SK-N-SH (cell line): ENCODE results near the gene ODAD2. TPM values are rescaled to one million over a fixed set of nuclear protein-coding genes. Genes with fewer than 3 reads are reported as not detected.

Experiments
- CTCF ChIA-PET: fragments of 300-600, 350-600 bp; formaldehyde crosslinking; extraction: SDS; loops from one replicate; lab custom pipeline; 2021; lab: Yijun Ruan, JAX
- POLR2A ChIA-PET: fragments of 350-600 bp; sonication (Branson Sonifier 250); formaldehyde crosslinking; extraction: SDS; loops from one replicate; lab custom pipeline; 2020; ENCODE audit warnings: antibody characterized with exemption, inconsistent platforms; lab: Yijun Ruan, JAX
- DNase-seq: peaks from one replicate; pipeline ENCODE4 v3.0.0; 2012
- H2AFZ ChIP-seq: fragments of 200-600 bp; sonication (generic); 2 replicates; pipeline ENCODE4 v1.8.1; 2016; ENCODE audit warnings: antibody characterized with exemption, mild to moderate bottlenecking, low read depth
- H3F3A ChIP-seq: fragments of 200-600 bp; sonication (generic); replicated peaks from 2 replicates; pipeline ENCODE3; 2016; ENCODE audit warnings: antibody characterized with exemption, mild to moderate bottlenecking; ENCODE audit not compliant: insufficient read depth
- H3K27ac ChIP-seq, 2 experiments: fragments of 200-500 bp in 1 of 2; fragments of 200-600 bp in 1 of 2; sonication (Bioruptor generic) in 1 of 2; sonication (generic), shearing (Covaris generic) in 1 of 2; 2 replicates each; pipeline versions ENCODE4 v1.5.1 to v1.6.1; 2014 to 2016; ENCODE audit warnings: low read depth in 2 of 2, inconsistent platforms in 1 of 2, low read length in 1 of 2, mild to moderate bottlenecking in 1 of 2, mixed read lengths in 1 of 2
- H3K27me3 ChIP-seq: fragments of 200-600 bp; sonication (generic), shearing (Covaris generic); 2 replicates; pipeline ENCODE4 v1.6.1; 2016; ENCODE audit warnings: mixed run types; ENCODE audit not compliant: insufficient read depth
- H3K36me3 ChIP-seq, 2 experiments: fragments of 200-500 bp in 1 of 2; fragments of 200-600 bp in 1 of 2; sonication (Bioruptor generic) in 1 of 2; sonication (generic) in 1 of 2; replicated peaks in 1 of 2; 2 replicates each; pipeline versions ENCODE3 to v1.5.1; 2014 to 2016; ENCODE audit warnings: low read length in 1 of 2, mild to moderate bottlenecking in 1 of 2; ENCODE audit not compliant: insufficient read depth in 2 of 2, control insufficient read depth in 1 of 2
- H3K4me1 ChIP-seq, 2 experiments: fragments of 200-500 bp in 1 of 2; fragments of 200-600 bp in 1 of 2; sonication (Bioruptor generic) in 1 of 2; sonication (generic), shearing (Covaris generic) in 1 of 2; 2 replicates each; pipeline versions ENCODE4 v1.5.1 to v1.6.1; 2014 to 2016; ENCODE audit warnings: low read depth in 1 of 2, low read length in 1 of 2, mixed run types in 1 of 2; ENCODE audit not compliant: insufficient read depth in 2 of 2, control insufficient read depth in 1 of 2
- H3K4me2 ChIP-seq: fragments of 200-600 bp; sonication (generic), shearing (Covaris generic); 2 replicates; pipeline ENCODE4 v1.6.1; 2017; ENCODE audit warnings: mixed run types
- H3K4me3 ChIP-seq, 2 experiments: fragments of 200-500 bp in 1 of 2; fragments of 200-600 bp in 1 of 2; sonication (Bioruptor generic) in 1 of 2; sonication (generic), shearing (Covaris generic) in 1 of 2; 2 replicates each; pipeline versions ENCODE4 v1.5.1 to v1.8.1; 2014 to 2016; ENCODE audit warnings: low read depth in 2 of 2, inconsistent platforms in 1 of 2, low read length in 1 of 2, mild to moderate bottlenecking in 1 of 2, mixed read lengths in 1 of 2, moderate library complexity in 1 of 2
- H3K79me2 ChIP-seq: fragments of 200-600 bp; sonication (generic); 2 replicates; pipeline ENCODE4 v1.8.1; 2017; ENCODE audit warnings: mild to moderate bottlenecking; ENCODE audit not compliant: insufficient read depth
- H3K9ac ChIP-seq: fragments of 200-600 bp; sonication (generic); 2 replicates; pipeline ENCODE4 v1.6.1; 2017; ENCODE audit warnings: mixed run types
- H3K9me2 ChIP-seq: fragments of 200-600 bp; sonication (generic); 2 replicates; pipeline ENCODE4 v1.6.1; 2017; ENCODE audit warnings: mixed run types
- H3K9me3 ChIP-seq: fragments of 200-600 bp; sonication (generic); 2 replicates; pipeline ENCODE4 v1.6.1; 2017; ENCODE audit warnings: mixed run types, mild to moderate bottlenecking, moderate library complexity
- H4K20me1 ChIP-seq: fragments of 200-600 bp; sonication (generic); 2 replicates; pipeline ENCODE4 v1.6.1; 2017; ENCODE audit warnings: mild to moderate bottlenecking, mixed run types; ENCODE audit not compliant: insufficient read depth
- EP300 ChIP-seq, 2 experiments: IDR thresholded peaks; 2 replicates each; pipeline versions ENCODE4 v1.4.0 to v1.6.1; 2012; ENCODE audit warnings: borderline replicate concordance in 1 of 2, low read depth in 1 of 2, low read length in 1 of 2
- FOXJ3 ChIP-seq: sonication (generic); formaldehyde crosslinking; IDR thresholded peaks from 2 replicates; pipeline ENCODE4 v1.5.1; 2020; ENCODE audit warnings: mild to moderate bottlenecking, missing genetic modification reagents
- FOXM1 ChIP-seq: IDR thresholded peaks from 2 replicates; pipeline ENCODE4 v1.4.0; 2012; ENCODE audit warnings: low read depth, mild to moderate bottlenecking
- GABPA ChIP-seq: IDR thresholded peaks from 2 replicates; pipeline ENCODE4 v1.4.0; 2012; ENCODE audit warnings: low read depth, mild to moderate bottlenecking
- JUND ChIP-seq: IDR thresholded peaks from 2 replicates; pipeline ENCODE4 v1.4.0; 2012
- MXI1 ChIP-seq: IDR thresholded peaks from 2 replicates; pipeline ENCODE4 v1.6.1; 2012; ENCODE audit warnings: mild to moderate bottlenecking, low read depth, low read length, improper control_type of control experiment
- RAD21 ChIP-seq: IDR thresholded peaks from 2 replicates; pipeline ENCODE4 v1.6.1; 2012; ENCODE audit warnings: mild to moderate bottlenecking, low read length
- RCOR1 ChIP-seq: fragments of 150-350 bp; IDR thresholded peaks from 2 replicates; pipeline ENCODE4 v1.6.1; 2017; ENCODE audit warnings: antibody characterized with exemption, low read length
- SIN3A ChIP-seq: IDR thresholded peaks from 2 replicates; pipeline ENCODE4 v1.6.1; 2012; ENCODE audit warnings: low read depth, mild to moderate bottlenecking, low read length, moderate library complexity, borderline replicate concordance
- SMC3 ChIP-seq: IDR thresholded peaks from 2 replicates; pipeline ENCODE4 v1.6.1; 2012; ENCODE audit warnings: low read depth, low read length, improper control_type of control experiment
- TCF12 ChIP-seq: IDR thresholded peaks from 2 replicates; pipeline ENCODE4 v1.4.0; 2012
- TEAD4 ChIP-seq: IDR thresholded peaks from 2 replicates; pipeline ENCODE4 v1.4.0; 2012; ENCODE audit warnings: mild to moderate bottlenecking, borderline replicate concordance; ENCODE audit not compliant: insufficient read depth
- YY1 ChIP-seq: IDR thresholded peaks from 2 replicates; pipeline ENCODE4 v1.4.0; 2012; ENCODE audit warnings: low read depth, mild to moderate bottlenecking
- ZBTB33 ChIP-seq: IDR thresholded peaks from 2 replicates; pipeline ENCODE4 v1.4.0; 2012; ENCODE audit warnings: low read depth, borderline replicate concordance
- WGBS: methylation state at CpG from one replicate; pipeline ENCODE4 v1.1.6; 2017; ENCODE audit warnings: low lambda C conversion rate; 5-methylcytosine and 5-hydroxymethylcytosine counted together
- polyA plus RNA-seq, 3 experiments: library from polyadenylated mRNA; depleted of rRNA; stranded (reverse); fragments of >200 nt; gene quantifications; 2 replicates each; pipeline ENCODE4 v1.2.3, GENCODE V29; 2012
- TF ChIP-seq, protein P1 (sequence below): IDR thresholded peaks from 2 replicates; pipeline ENCODE4 v1.6.1; 2012; ENCODE audit warnings: mild to moderate bottlenecking, low read depth, low read length, moderate library complexity
- TF ChIP-seq, protein P2 (sequence below): fragments of 200-600 bp; sonication (generic); IDR thresholded peaks from 2 replicates; pipeline ENCODE4 v1.6.1; 2017; ENCODE audit warnings: antibody characterized with exemption, mild to moderate bottlenecking, moderate library complexity

The ODAD2 gene
- polyA plus RNA-seq, 1 of the 3 experiments (the other 2 are of a cell fraction) = not detected

DNA sequence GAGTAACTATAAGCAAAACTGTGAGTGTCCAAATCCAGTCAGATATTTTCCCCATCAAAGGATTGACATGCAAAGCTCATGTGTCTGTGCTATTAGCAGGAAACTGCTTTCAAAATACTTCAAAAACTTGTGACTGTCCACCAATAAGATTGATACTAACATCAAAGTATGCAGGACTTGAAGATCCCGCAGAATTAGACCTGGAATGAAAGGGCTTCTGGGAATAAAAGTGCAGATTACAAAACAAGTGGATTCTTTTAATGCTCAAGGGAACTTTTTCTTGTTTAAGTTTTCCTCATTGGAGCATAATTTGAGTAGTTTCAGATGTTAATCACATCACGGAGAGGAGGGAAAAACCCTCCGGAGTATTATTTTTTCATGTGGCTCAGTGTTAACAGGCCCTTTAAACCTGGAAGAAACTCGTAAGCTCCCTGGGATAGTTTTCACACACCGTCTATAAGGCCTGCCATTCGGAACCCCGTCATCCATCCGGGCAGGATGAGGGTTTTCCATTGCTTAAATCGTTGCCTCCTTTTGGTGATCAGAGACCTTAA is 219.3 kb downstream of the ODAD2 start:
- H3K9me3 ChIP-seq = no peaks in the 10 kb centered on the region
- no peak overlapping the region for H3K9ac ChIP-seq
- 4% methylated on average over 9 of the region's 9 CpGs for WGBS
- no peaks in the 10 kb centered on the region for H4K20me1 ChIP-seq
- no peak overlapping the region for H3K4me2 ChIP-seq
- no peaks in the 10 kb centered on the region for H3K4me1 ChIP-seq
- no peaks in the 10 kb centered on the region for H3K9me2 ChIP-seq
- H3K79me2 ChIP-seq = no peaks in the 10 kb centered on the region
- no peak for DNase-seq
- H3K27me3 ChIP-seq = no peaks in the 10 kb centered on the region
- no peak overlapping the region for H3K27ac ChIP-seq
- H3F3A ChIP-seq = no peaks in the 10 kb centered on the region
- ChIA-PET POLR2A (no interaction called here), CTCF (no interaction called here)
- H3K36me3 ChIP-seq = no peaks in the 10 kb centered on the region
- H2AFZ ChIP-seq = no peak overlapping the region
- no peak overlapping the region for H3K4me3 ChIP-seq
- TF ChIP-seq SMC3 = no peak
- TF ChIP-seq, protein P1, sequence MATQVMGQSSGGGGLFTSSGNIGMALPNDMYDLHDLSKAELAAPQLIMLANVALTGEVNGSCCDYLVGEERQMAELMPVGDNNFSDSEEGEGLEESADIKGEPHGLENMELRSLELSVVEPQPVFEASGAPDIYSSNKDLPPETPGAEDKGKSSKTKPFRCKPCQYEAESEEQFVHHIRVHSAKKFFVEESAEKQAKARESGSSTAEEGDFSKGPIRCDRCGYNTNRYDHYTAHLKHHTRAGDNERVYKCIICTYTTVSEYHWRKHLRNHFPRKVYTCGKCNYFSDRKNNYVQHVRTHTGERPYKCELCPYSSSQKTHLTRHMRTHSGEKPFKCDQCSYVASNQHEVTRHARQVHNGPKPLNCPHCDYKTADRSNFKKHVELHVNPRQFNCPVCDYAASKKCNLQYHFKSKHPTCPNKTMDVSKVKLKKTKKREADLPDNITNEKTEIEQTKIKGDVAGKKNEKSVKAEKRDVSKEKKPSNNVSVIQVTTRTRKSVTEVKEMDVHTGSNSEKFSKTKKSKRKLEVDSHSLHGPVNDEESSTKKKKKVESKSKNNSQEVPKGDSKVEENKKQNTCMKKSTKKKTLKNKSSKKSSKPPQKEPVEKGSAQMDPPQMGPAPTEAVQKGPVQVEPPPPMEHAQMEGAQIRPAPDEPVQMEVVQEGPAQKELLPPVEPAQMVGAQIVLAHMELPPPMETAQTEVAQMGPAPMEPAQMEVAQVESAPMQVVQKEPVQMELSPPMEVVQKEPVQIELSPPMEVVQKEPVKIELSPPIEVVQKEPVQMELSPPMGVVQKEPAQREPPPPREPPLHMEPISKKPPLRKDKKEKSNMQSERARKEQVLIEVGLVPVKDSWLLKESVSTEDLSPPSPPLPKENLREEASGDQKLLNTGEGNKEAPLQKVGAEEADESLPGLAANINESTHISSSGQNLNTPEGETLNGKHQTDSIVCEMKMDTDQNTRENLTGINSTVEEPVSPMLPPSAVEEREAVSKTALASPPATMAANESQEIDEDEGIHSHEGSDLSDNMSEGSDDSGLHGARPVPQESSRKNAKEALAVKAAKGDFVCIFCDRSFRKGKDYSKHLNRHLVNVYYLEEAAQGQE = no peak
- TF ChIP-seq, protein P2, sequence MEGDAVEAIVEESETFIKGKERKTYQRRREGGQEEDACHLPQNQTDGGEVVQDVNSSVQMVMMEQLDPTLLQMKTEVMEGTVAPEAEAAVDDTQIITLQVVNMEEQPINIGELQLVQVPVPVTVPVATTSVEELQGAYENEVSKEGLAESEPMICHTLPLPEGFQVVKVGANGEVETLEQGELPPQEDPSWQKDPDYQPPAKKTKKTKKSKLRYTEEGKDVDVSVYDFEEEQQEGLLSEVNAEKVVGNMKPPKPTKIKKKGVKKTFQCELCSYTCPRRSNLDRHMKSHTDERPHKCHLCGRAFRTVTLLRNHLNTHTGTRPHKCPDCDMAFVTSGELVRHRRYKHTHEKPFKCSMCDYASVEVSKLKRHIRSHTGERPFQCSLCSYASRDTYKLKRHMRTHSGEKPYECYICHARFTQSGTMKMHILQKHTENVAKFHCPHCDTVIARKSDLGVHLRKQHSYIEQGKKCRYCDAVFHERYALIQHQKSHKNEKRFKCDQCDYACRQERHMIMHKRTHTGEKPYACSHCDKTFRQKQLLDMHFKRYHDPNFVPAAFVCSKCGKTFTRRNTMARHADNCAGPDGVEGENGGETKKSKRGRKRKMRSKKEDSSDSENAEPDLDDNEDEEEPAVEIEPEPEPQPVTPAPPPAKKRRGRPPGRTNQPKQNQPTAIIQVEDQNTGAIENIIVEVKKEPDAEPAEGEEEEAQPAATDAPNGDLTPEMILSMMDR = no peak
- no peak for TF ChIP-seq TEAD4
- no peak for TF ChIP-seq MXI1
- TF ChIP-seq RAD21 = no peak
- no peak for TF ChIP-seq JUND
- TF ChIP-seq FOXM1 = no peak
- no peak for TF ChIP-seq ZBTB33

DNA sequence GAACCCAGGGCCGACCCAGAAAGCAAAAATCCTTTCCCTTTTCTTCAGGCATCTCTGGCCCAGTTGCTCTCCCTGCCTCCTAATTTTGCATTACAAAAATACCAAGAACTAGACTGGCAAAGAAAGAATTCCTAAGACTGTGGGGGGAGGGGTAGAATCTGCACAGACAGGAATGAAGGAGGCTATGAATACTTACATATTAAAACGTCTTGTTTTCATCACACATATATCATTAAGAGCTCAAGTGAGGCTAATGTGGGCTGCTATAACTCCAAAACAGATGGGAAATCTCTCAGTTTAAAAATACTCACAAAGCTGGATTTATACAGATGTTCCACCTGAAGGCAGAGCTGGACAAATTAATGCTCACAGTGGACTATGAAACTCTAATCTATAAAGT is 224.0 kb downstream of the ODAD2 start:
- WGBS = 0% methylated on average over 2 of the region's 2 CpGs

More for the DNA sequence above, 224.0 kb downstream of the ODAD2 start:
- Histone ChIP-seq H3K9me3 (no peaks in the 10 kb centered on the region), H3F3A (no peaks in the 10 kb centered on the region), H3K27ac (no peak overlapping the region), H2AFZ (no peak overlapping the region), H3K36me3 (no peaks in the 10 kb centered on the region), H3K79me2 (no peaks in the 10 kb centered on the region), H3K4me1 (no peaks in the 10 kb centered on the region), H4K20me1 (no peaks in the 10 kb centered on the region), H3K4me2 (no peak overlapping the region), H3K4me3 (no peak overlapping the region), H3K9ac (no peak overlapping the region), H3K9me2 (no peaks in the 10 kb centered on the region), H3K27me3 (no peaks in the 10 kb centered on the region; the same call in 1 of the 2 replicates)
- ChIA-PET CTCF (no interaction called here), POLR2A (no interaction called here)
- DNase-seq = no peak
- TF ChIP-seq EP300 (IDR thresholded peaks at IDR 0.05; ENCODE audit: borderline replicate concordance in 1 of 2, low read depth in 1 of 2, low read length in 1 of 2) (no peak), RCOR1 (no peak), MXI1 (no peak), SMC3 (no peak), YY1 (no peak), JUND (no peak), FOXJ3 (CRISPR knock-in tag) (no peak), TCF12 (no peak), SIN3A (no peak), GABPA (no peak)
- TF ChIP-seq, protein P2 = no peak
- TF ChIP-seq, all 33 proteins: peak for 0
